ENCODE measurements around the gene ELMO1.

Gene ELMO1

GRCh38 chr7:36871355-36871738, 577.3 kb downstream of the ELMO1 start:
- Mint-ChIP-seq H3K27ac (peak overlapping the region; percentile 26), H3K9me3 (no peaks in the 10 kb centered on the region), H3K27me3 (no peaks in the 10 kb centered on the region), H3K36me3 (ENCODE audit: low read depth) (peaks cover 82% of the 10 kb centered on the region), H3K4me1 (ENCODE audit: low read depth) (peaks cover 14% of the 10 kb centered on the region), H3K4me3 (no peak overlapping the region)

GRCh38 chr7:36870625-36871354, 577.9 kb downstream of the ELMO1 start:
- Mint-ChIP-seq H3K27ac (peak overlapping the region; percentile 26), H3K9me3 (no peaks in the 10 kb centered on the region), H3K4me3 (no peak overlapping the region), H3K27me3 (no peaks in the 10 kb centered on the region), H3K4me1 (ENCODE audit: low read depth) (peaks cover 14% of the 10 kb centered on the region), H3K36me3 (ENCODE audit: low read depth) (peaks cover 86% of the 10 kb centered on the region)

- Mint-ChIP-seq H3K27ac (no peak overlapping the region), H3K4me3 (no peak overlapping the region), H3K9me3 (no peaks in the 10 kb centered on the region), H3K4me1 (ENCODE audit: low read depth) (peaks cover 32% of the 10 kb centered on the region), H3K36me3 (ENCODE audit: low read depth) (peaks cover 91% of the 10 kb centered on the region), H3K27me3 (no peaks in the 10 kb centered on the region)
These were observed 579.8 kb downstream of the ELMO1 start for GRCh38 chr7:36868727-36869411.

GRCh38 chr7:36865019-36865418, 583.6 kb downstream of the ELMO1 start:
- Mint-ChIP-seq H3K4me3 (no peak overlapping the region), H3K9me3 (no peaks in the 10 kb centered on the region), H3K4me1 (ENCODE audit: low read depth) (peaks cover 38% of the 10 kb centered on the region), H3K27ac (no peak overlapping the region), H3K36me3 (ENCODE audit: low read depth) (peaks cover 97% of the 10 kb centered on the region), H3K27me3 (no peaks in the 10 kb centered on the region)

GRCh38 chr7:36863901-36864701, 584.6 kb downstream of the ELMO1 start:
- H3K27me3 Mint-ChIP-seq = no peaks in the 10 kb centered on the region

GRCh38 chr7:36862771-36863261, 585.8 kb downstream of the ELMO1 start:
- no peak overlapping the region for H3K4me3 Mint-ChIP-seq
- H3K9me3 Mint-ChIP-seq = no peaks in the 10 kb centered on the region
- H3K27me3 Mint-ChIP-seq = no peaks in the 10 kb centered on the region
- H3K27ac Mint-ChIP-seq = peak overlapping the region; percentile 5
- peaks cover 98% of the 10 kb centered on the region for H3K36me3 Mint-ChIP-seq (ENCODE audit: low read depth)
- H3K4me1 Mint-ChIP-seq (ENCODE audit: low read depth) = peaks cover 38% of the 10 kb centered on the region

More at GRCh38 chr7:36863901-36864701, 584.6 kb downstream of the ELMO1 start:
- Mint-ChIP-seq H3K4me1 (ENCODE audit: low read depth) (peaks cover 38% of the 10 kb centered on the region), H3K36me3 (ENCODE audit: low read depth) (peaks cover 96% of the 10 kb centered on the region), H3K4me3 (no peak overlapping the region), H3K9me3 (no peaks in the 10 kb centered on the region), H3K27ac (peak overlapping the region; percentile 36)

- H3K27me3 Mint-ChIP-seq = no peaks in the 10 kb centered on the region
- H3K4me1 Mint-ChIP-seq (ENCODE audit: low read depth) = peaks cover 28% of the 10 kb centered on the region
- H3K36me3 Mint-ChIP-seq (ENCODE audit: low read depth) = peaks cover 97% of the 10 kb centered on the region
- no peak overlapping the region for H3K27ac Mint-ChIP-seq
- H3K4me3 Mint-ChIP-seq = no peak overlapping the region
- no peaks in the 10 kb centered on the region for H3K9me3 Mint-ChIP-seq
These were observed 587.0 kb downstream of the ELMO1 start for GRCh38 chr7:36861656-36862055.

- Mint-ChIP-seq H3K4me3 (no peak overlapping the region), H3K4me1 (ENCODE audit: low read depth) (peaks cover 28% of the 10 kb centered on the region), H3K9me3 (no peaks in the 10 kb centered on the region), H3K27me3 (no peaks in the 10 kb centered on the region), H3K36me3 (ENCODE audit: low read depth) (peaks cover 97% of the 10 kb centered on the region), H3K27ac (no peak overlapping the region)
These were observed 588.0 kb downstream of the ELMO1 start for GRCh38 chr7:36860681-36861080.

- Mint-ChIP-seq H3K9me3 (peaks cover 15% of the 10 kb centered on the region), H3K4me1 (ENCODE audit: low read depth) (peaks cover 20% of the 10 kb centered on the region), H3K27me3 (no peaks in the 10 kb centered on the region), H3K4me3 (no peak overlapping the region), H3K27ac (no peak overlapping the region), H3K36me3 (ENCODE audit: low read depth) (peaks cover 89% of the 10 kb centered on the region)
These were observed 593.3 kb downstream of the ELMO1 start for GRCh38 chr7:36855330-36855729.

- H3K27me3 Mint-ChIP-seq = no peaks in the 10 kb centered on the region
- peaks cover 20% of the 10 kb centered on the region for H3K4me1 Mint-ChIP-seq (ENCODE audit: low read depth)
- H3K36me3 Mint-ChIP-seq (ENCODE audit: low read depth) = peaks cover 83% of the 10 kb centered on the region
- H3K9me3 Mint-ChIP-seq = peaks cover 18% of the 10 kb centered on the region
- no peak overlapping the region for H3K4me3 Mint-ChIP-seq
- H3K27ac Mint-ChIP-seq = peak overlapping the region; percentile 34
These were observed 594.0 kb downstream of the ELMO1 start for GRCh38 chr7:36854652-36855051.

- no peaks in the 10 kb centered on the region for H3K27me3 Mint-ChIP-seq
- H3K9me3 Mint-ChIP-seq = peaks cover 24% of the 10 kb centered on the region
- peaks cover 20% of the 10 kb centered on the region for H3K4me1 Mint-ChIP-seq (ENCODE audit: low read depth)
- peaks cover 69% of the 10 kb centered on the region for H3K36me3 Mint-ChIP-seq (ENCODE audit: low read depth)
- no peak overlapping the region for H3K4me3 Mint-ChIP-seq
- H3K27ac Mint-ChIP-seq = peak overlapping the region; percentile 57
These were observed 595.7 kb downstream of the ELMO1 start for GRCh38 chr7:36852931-36853330.

- Mint-ChIP-seq H3K27me3 (no peaks in the 10 kb centered on the region), H3K4me3 (no peak overlapping the region), H3K4me1 (ENCODE audit: low read depth) (peaks cover 20% of the 10 kb centered on the region), H3K9me3 (peaks cover 27% of the 10 kb centered on the region), H3K27ac (peak overlapping the region; percentile 64), H3K36me3 (ENCODE audit: low read depth) (peaks cover 64% of the 10 kb centered on the region)
These were observed 596.6 kb downstream of the ELMO1 start for GRCh38 chr7:36852017-36852416.

- peaks cover 64% of the 10 kb centered on the region for H3K36me3 Mint-ChIP-seq (ENCODE audit: low read depth)
- H3K27ac Mint-ChIP-seq = peak overlapping the region; percentile 64
- peaks cover 20% of the 10 kb centered on the region for H3K4me1 Mint-ChIP-seq (ENCODE audit: low read depth)
- H3K4me3 Mint-ChIP-seq = no peak overlapping the region
- H3K9me3 Mint-ChIP-seq = peaks cover 27% of the 10 kb centered on the region
- H3K27me3 Mint-ChIP-seq = no peaks in the 10 kb centered on the region
These were observed 597.3 kb downstream of the ELMO1 start for GRCh38 chr7:36851382-36851781.

GRCh38 chr7:36847946-36848345, 600.7 kb downstream of the ELMO1 start:
- Mint-ChIP-seq H3K9me3 (peaks cover 22% of the 10 kb centered on the region), H3K27ac (no peak overlapping the region), H3K36me3 (ENCODE audit: low read depth) (peaks cover 32% of the 10 kb centered on the region), H3K4me1 (ENCODE audit: low read depth) (peaks cover 19% of the 10 kb centered on the region), H3K4me3 (no peak overlapping the region), H3K27me3 (no peaks in the 10 kb centered on the region)

- Mint-ChIP-seq H3K36me3 (ENCODE audit: low read depth) (peaks cover 12% of the 10 kb centered on the region), H3K4me3 (no peak overlapping the region), H3K27me3 (no peaks in the 10 kb centered on the region), H3K9me3 (peaks cover 7% of the 10 kb centered on the region), H3K27ac (no peak overlapping the region), H3K4me1 (ENCODE audit: low read depth) (no peaks in the 10 kb centered on the region)
These were observed 604.3 kb downstream of the ELMO1 start for GRCh38 chr7:36844374-36844773.

Measured in stimulated activated naive CD8-positive, alpha-beta T cell treated with anti-CD3 and anti-CD28 coated beads, Interleukin-15, Interleukin-2, amounts not matched to agents 100 ng/mL and 50 ng/mL, for 24 hours (primary cell).